ENCODE measurements around the gene TMEM258.

DNA sequence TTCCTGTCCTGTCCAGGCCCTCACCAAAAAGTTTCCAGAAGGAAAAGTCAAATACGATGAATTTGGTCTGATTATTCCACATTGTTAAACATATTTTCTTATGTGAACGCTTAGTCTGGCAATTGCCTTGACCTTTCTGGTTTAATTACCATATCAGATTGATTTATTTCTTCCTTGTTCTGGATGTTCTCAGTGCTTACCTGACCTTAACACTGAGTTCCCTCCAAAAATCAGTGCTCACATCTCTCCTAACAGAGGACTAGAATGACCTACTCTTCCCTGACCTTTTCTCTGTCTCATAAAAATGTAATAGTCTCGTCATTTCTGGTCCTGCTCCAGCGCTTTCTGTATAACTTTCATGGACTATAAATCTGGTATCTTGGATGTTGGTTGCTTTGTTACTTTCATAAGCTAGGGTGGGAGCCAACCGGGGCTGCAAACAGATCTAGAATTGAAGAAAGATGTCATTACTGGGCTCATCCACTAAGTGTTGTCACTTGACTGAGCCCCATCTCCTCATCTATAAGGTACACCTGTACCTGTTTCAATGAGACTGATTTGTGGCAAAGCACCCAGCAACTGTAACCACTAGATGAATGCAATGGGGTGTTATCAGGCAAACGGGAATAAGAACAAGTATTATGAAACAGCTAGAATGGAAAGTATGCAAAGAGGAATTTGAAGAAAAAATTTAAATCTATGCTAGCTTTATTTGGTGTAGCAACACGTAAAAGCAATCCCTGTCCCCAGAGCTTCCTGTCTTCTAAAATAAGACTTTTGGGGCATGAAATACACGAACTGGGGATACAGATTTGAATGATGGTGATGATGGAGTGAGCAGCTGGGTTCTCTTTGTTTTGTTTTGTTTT is 38.1 kb upstream of the TMEM258 start:
- TF ChIP-seq, protein P1, sequence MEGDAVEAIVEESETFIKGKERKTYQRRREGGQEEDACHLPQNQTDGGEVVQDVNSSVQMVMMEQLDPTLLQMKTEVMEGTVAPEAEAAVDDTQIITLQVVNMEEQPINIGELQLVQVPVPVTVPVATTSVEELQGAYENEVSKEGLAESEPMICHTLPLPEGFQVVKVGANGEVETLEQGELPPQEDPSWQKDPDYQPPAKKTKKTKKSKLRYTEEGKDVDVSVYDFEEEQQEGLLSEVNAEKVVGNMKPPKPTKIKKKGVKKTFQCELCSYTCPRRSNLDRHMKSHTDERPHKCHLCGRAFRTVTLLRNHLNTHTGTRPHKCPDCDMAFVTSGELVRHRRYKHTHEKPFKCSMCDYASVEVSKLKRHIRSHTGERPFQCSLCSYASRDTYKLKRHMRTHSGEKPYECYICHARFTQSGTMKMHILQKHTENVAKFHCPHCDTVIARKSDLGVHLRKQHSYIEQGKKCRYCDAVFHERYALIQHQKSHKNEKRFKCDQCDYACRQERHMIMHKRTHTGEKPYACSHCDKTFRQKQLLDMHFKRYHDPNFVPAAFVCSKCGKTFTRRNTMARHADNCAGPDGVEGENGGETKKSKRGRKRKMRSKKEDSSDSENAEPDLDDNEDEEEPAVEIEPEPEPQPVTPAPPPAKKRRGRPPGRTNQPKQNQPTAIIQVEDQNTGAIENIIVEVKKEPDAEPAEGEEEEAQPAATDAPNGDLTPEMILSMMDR (IDR thresholded peaks at IDR 0.05 in 8 of 11, conservative IDR thresholded peaks at IDR 0.05 in 3 of 11) = no peak
- TF ChIP-seq POLR2AphosphoS5 (IDR thresholded peaks at IDR 0.05) = no peak
